ENCODE data around the gene THNSL1. TPM values are rescaled to one million over a fixed set of nuclear protein-coding genes. Genes with fewer than 3 reads are reported as not detected.

The THNSL1 gene
- total and polyA plus RNA-seq, 2 of the 8 experiments (the other 6 are each of a cell fraction or from before 2014, with no cell fraction given), result 1.4 to 3.1 TPM

DNA sequence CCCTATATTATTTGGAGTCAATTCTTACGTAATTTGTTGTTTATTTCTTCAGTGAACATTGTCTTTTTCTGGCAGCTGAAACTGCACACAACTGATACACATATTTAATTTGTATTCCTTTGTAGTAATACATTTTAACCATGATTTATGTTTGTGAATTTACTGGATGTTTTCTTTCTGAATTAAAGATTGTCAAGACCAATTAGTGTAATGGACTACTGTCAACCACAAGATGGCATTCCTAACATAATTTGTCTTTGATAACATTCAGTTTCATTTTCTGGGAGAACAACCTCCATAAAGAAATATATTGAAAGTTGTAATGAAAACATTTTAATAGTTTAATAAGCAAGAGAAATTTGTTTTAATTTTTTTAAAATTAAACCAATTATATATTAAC, 10.1 kb downstream of the THNSL1 start (continued):
- TF ChIP-seq, protein P1, sequence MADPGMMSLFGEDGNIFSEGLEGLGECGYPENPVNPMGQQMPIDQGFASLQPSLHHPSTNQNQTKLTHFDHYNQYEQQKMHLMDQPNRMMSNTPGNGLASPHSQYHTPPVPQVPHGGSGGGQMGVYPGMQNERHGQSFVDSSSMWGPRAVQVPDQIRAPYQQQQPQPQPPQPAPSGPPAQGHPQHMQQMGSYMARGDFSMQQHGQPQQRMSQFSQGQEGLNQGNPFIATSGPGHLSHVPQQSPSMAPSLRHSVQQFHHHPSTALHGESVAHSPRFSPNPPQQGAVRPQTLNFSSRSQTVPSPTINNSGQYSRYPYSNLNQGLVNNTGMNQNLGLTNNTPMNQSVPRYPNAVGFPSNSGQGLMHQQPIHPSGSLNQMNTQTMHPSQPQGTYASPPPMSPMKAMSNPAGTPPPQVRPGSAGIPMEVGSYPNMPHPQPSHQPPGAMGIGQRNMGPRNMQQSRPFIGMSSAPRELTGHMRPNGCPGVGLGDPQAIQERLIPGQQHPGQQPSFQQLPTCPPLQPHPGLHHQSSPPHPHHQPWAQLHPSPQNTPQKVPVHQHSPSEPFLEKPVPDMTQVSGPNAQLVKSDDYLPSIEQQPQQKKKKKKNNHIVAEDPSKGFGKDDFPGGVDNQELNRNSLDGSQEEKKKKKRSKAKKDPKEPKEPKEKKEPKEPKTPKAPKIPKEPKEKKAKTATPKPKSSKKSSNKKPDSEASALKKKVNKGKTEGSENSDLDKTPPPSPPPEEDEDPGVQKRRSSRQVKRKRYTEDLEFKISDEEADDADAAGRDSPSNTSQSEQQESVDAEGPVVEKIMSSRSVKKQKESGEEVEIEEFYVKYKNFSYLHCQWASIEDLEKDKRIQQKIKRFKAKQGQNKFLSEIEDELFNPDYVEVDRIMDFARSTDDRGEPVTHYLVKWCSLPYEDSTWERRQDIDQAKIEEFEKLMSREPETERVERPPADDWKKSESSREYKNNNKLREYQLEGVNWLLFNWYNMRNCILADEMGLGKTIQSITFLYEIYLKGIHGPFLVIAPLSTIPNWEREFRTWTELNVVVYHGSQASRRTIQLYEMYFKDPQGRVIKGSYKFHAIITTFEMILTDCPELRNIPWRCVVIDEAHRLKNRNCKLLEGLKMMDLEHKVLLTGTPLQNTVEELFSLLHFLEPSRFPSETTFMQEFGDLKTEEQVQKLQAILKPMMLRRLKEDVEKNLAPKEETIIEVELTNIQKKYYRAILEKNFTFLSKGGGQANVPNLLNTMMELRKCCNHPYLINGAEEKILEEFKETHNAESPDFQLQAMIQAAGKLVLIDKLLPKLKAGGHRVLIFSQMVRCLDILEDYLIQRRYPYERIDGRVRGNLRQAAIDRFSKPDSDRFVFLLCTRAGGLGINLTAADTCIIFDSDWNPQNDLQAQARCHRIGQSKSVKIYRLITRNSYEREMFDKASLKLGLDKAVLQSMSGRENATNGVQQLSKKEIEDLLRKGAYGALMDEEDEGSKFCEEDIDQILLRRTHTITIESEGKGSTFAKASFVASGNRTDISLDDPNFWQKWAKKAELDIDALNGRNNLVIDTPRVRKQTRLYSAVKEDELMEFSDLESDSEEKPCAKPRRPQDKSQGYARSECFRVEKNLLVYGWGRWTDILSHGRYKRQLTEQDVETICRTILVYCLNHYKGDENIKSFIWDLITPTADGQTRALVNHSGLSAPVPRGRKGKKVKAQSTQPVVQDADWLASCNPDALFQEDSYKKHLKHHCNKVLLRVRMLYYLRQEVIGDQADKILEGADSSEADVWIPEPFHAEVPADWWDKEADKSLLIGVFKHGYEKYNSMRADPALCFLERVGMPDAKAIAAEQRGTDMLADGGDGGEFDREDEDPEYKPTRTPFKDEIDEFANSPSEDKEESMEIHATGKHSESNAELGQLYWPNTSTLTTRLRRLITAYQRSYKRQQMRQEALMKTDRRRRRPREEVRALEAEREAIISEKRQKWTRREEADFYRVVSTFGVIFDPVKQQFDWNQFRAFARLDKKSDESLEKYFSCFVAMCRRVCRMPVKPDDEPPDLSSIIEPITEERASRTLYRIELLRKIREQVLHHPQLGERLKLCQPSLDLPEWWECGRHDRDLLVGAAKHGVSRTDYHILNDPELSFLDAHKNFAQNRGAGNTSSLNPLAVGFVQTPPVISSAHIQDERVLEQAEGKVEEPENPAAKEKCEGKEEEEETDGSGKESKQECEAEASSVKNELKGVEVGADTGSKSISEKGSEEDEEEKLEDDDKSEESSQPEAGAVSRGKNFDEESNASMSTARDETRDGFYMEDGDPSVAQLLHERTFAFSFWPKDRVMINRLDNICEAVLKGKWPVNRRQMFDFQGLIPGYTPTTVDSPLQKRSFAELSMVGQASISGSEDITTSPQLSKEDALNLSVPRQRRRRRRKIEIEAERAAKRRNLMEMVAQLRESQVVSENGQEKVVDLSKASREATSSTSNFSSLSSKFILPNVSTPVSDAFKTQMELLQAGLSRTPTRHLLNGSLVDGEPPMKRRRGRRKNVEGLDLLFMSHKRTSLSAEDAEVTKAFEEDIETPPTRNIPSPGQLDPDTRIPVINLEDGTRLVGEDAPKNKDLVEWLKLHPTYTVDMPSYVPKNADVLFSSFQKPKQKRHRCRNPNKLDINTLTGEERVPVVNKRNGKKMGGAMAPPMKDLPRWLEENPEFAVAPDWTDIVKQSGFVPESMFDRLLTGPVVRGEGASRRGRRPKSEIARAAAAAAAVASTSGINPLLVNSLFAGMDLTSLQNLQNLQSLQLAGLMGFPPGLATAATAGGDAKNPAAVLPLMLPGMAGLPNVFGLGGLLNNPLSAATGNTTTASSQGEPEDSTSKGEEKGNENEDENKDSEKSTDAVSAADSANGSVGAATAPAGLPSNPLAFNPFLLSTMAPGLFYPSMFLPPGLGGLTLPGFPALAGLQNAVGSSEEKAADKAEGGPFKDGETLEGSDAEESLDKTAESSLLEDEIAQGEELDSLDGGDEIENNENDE (IDR thresholded peaks at IDR 0.05; ENCODE audit: insufficient replicate concordance, low read length), result no peak
